Stromal cell of bone marrow (primary cell): ENCODE measurements around the gene MOB3B.

Experiments used
- DNase-seq: peaks from one replicate; pipeline ENCODE4 v3.0.0-alpha.2; 2012; ENCODE audit warnings: low read depth

The MOB3B gene

GRCh38 chr9:27276193-27277030 is 253.2 kb downstream of the MOB3B start:
- DNase-seq, result peak; percentile 33
